Measurements from ENCODE around the gene CLASP2.

DNA sequence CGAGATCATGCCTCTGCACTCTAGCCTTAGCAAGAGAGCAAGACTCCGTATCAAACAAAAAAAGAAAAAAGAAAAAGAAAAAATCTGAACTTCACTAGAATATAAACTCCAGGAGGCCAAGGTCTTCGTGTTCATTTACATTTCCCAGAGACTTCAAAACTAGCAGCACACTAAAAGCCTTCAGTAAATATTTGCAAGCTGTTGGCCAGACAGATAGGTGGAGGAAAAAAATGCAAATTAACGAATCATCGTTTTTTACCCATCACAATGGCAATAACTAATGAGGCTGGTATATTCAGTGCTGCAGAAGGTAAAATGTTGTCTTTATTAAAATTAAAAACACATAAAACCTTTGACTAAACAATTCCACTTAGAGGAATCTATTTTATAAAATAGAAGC, 80.6 kb downstream of the CLASP2 start:
- TF ChIP-seq, protein P1, sequence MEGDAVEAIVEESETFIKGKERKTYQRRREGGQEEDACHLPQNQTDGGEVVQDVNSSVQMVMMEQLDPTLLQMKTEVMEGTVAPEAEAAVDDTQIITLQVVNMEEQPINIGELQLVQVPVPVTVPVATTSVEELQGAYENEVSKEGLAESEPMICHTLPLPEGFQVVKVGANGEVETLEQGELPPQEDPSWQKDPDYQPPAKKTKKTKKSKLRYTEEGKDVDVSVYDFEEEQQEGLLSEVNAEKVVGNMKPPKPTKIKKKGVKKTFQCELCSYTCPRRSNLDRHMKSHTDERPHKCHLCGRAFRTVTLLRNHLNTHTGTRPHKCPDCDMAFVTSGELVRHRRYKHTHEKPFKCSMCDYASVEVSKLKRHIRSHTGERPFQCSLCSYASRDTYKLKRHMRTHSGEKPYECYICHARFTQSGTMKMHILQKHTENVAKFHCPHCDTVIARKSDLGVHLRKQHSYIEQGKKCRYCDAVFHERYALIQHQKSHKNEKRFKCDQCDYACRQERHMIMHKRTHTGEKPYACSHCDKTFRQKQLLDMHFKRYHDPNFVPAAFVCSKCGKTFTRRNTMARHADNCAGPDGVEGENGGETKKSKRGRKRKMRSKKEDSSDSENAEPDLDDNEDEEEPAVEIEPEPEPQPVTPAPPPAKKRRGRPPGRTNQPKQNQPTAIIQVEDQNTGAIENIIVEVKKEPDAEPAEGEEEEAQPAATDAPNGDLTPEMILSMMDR (IDR thresholded peaks at IDR 0.05; ENCODE audit: insufficient read depth, low read length, poor library complexity, severe bottlenecking) = no peak
- no peak for TF ChIP-seq EZH2phosphoT487 (conservative IDR thresholded peaks at IDR 0.05; ENCODE audit: low read length)

Data from SU-DHL-6 (cell line).